Kidney (tissue), 14 donors: ENCODE results near the gene MTERF4. TPM values are rescaled to one million over a fixed set of nuclear protein-coding genes. Genes with fewer than 3 reads are reported as not detected.

Experiments
- DNase-seq, 5 donors: peaks; one replicate each; pipeline ENCODE4 v3.0.0-alpha.2; 2013 to 2020
- FAIRE-seq: peaks from 2 replicates; lab custom pipeline; 2012; peaks lifted over from hg19 to GRCh38; lab: Jason Lieb, UNC
- H3K27ac ChIP-seq, 2 donors: one replicate each; pipeline ENCODE4 v1.7.0; 2013; ENCODE audit warnings: low read depth in 2 of 2, low read length in 2 of 2, inconsistent platforms in 1 of 2
- H3K27me3 ChIP-seq: one replicate; pipeline ENCODE4 v1.7.1; 2013; ENCODE audit warnings: low read length, inconsistent platforms; ENCODE audit not compliant: control insufficient read depth, insufficient read depth
- H3K36me3 ChIP-seq, 3 donors: one replicate each; pipeline versions ENCODE4 v1.7.0 to v1.7.1; 2013; ENCODE audit warnings: low read length in 3 of 3, control low read depth in 1 of 3, inconsistent platforms in 1 of 3; ENCODE audit not compliant: insufficient read depth in 3 of 3, control insufficient read depth in 2 of 3
- H3K4me1 ChIP-seq, 3 donors: one replicate each; pipeline versions ENCODE4 v1.7.0 to v1.7.1; 2013; ENCODE audit warnings: low read length in 3 of 3, inconsistent platforms in 1 of 3, low read depth in 1 of 3; ENCODE audit not compliant: control insufficient read depth in 2 of 3, insufficient read depth in 2 of 3
- H3K4me3 ChIP-seq, 3 donors: one replicate each; pipeline versions ENCODE4 v1.7.0 to v1.8.1; 2013; ENCODE audit warnings: low read length in 3 of 3, control low read depth in 1 of 3, inconsistent platforms in 1 of 3
- H3K9ac ChIP-seq, 3 donors: one replicate each; pipeline versions ENCODE4 v1.7.0 to v1.7.1; 2013; ENCODE audit warnings: low read length in 3 of 3, control low read depth in 1 of 3, inconsistent platforms in 1 of 3
- H3K9me3 ChIP-seq, 3 donors: one replicate each; pipeline versions ENCODE4 v1.7.0 to v1.7.1; 2013; ENCODE audit warnings: low read length in 3 of 3, control low read depth in 1 of 3, inconsistent platforms in 1 of 3; ENCODE audit not compliant: control insufficient read depth in 2 of 3, insufficient read depth in 1 of 3
- intact Hi-C: fragments of 100-400 bp; cut with DNase I; formaldehyde crosslinking; loops from one replicate; pipeline ENCODE4 v1.11.1; 2022
- polyA plus RNA-seq: library from polyadenylated mRNA; stranded (reverse); fragments of 350-450 nt; fragmentation: Illumina TruSeq; extraction: RNeasy Lipid Tissue Mini Kit (QIAGEN cat#74804); gene quantifications from one replicate; pipeline ENCODE4 v1.2.3, GENCODE V29; 2014; ENCODE audit warnings: low read depth, low replicate concordance; ENCODE audit not compliant: insufficient read depth
- total RNA-seq: library from RNA; stranded (reverse); fragmentation: NEBNext Ultra II Directional; extraction: Animal tissue kit (Norgen Biotek cat#: 25700); gene quantifications from one replicate; pipeline ENCODE4 v1.2.1, GENCODE V29; 2021
- TF ChIP-seq, protein P1 (sequence below): IDR thresholded peaks from 3 replicates; pipeline ENCODE4 v1.5.1; 2012; ENCODE audit warnings: mild to moderate bottlenecking, moderate library complexity, borderline replicate concordance; ENCODE audit not compliant: insufficient read depth; ENCODE audit errors: extremely low read depth
- donor health status: control.
- donor health status: control.
- donor health status: control.
- donor health status: control.
- donor health status: control.
- donor health status: DM: yes; HTN: yes; CAD: no.
- donor health status: Normal renal cell carcinoma (clear cell type).

The MTERF4 gene
- total and polyA plus RNA-seq, 2 donors from 2014 or later = 24.3 to 41.5 TPM

DNA sequence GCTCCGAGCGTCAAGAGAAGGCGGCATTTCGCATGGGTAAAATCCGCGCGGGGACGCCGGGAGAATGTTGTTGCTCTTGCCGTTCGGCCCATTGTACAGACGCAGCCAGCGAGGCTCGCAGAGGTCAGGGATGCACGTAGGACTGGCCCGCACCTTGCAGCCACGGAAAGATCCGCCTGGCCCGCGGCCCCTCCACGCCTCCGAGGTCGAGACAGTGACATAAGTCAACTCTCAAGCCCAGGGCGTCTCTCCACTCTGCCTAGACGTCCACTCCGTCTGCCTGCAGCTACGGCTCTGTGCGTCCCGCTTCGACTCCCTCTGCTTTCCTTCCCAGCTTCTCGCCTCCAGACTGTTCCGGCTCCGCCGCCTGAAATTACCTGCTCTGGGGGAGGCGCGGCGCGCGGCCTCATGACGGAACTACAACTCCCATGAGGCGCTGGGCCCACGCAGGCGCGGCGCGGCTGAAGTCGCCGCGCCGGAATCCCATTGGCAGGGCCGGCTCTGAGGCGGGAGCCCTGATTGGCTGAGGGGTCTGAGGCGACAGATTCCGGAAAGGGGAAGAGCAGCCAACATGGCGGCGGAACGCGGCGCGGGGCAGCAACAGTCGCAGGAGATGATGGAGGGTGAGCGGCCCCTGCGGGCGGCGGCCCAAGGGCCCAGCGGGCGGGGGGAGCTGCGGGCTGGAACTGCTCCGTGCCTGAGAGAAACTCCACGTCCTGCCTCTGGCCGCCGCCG is 48.0 kb upstream of the MTERF4 start, which contains the start of gene PPP1R7:
PPP1R7 (plus strand) TSS at position 543 of the 735 bp plus-strand sequence; CDS start at position 572, 29 bp downstream.
- DNase-seq (peak; percentile 96 to 98 (median 98)), FAIRE-seq (no peak)
- H3K9ac ChIP-seq = peak within 1 kb of the TSS; percentile 64 to 84 (median 82)
- H3K4me1 ChIP-seq = peaks cover 0 to 19% (median 5%) of the 10 kb centered on the region in 3 donors
- peaks cover 0 to 7% (median 3%) of the 10 kb centered on the region in 3 donors for H3K36me3 ChIP-seq
- no peaks in the 10 kb centered on the region for H3K9me3 ChIP-seq
- TF ChIP-seq, protein P1, sequence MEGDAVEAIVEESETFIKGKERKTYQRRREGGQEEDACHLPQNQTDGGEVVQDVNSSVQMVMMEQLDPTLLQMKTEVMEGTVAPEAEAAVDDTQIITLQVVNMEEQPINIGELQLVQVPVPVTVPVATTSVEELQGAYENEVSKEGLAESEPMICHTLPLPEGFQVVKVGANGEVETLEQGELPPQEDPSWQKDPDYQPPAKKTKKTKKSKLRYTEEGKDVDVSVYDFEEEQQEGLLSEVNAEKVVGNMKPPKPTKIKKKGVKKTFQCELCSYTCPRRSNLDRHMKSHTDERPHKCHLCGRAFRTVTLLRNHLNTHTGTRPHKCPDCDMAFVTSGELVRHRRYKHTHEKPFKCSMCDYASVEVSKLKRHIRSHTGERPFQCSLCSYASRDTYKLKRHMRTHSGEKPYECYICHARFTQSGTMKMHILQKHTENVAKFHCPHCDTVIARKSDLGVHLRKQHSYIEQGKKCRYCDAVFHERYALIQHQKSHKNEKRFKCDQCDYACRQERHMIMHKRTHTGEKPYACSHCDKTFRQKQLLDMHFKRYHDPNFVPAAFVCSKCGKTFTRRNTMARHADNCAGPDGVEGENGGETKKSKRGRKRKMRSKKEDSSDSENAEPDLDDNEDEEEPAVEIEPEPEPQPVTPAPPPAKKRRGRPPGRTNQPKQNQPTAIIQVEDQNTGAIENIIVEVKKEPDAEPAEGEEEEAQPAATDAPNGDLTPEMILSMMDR = no peak
- H3K27ac ChIP-seq = peak within 1 kb of the TSS; percentile 27 to 45
- peak within 1 kb of the TSS; percentile 90 to 97 (median 95) for H3K4me3 ChIP-seq
- no peaks in the 10 kb centered on the region for H3K27me3 ChIP-seq
- intact Hi-C loops = no loop called here

- peaks cover 0 to 19% (median 5%) of the 10 kb centered on the region in 3 donors for H3K4me1 ChIP-seq
- no peak for DNase-seq
- no peak for FAIRE-seq
- peak overlapping the region in 1 of 3 donors; percentile 21 for H3K9ac ChIP-seq
- peak overlapping the region; percentile 90 to 97 (median 95) for H3K4me3 ChIP-seq
- TF ChIP-seq, protein P1 = no peak
- H3K9me3 ChIP-seq = no peaks in the 10 kb centered on the region
- H3K27ac ChIP-seq = peak overlapping the region in 1 of 2 donors; percentile 27
- intact Hi-C loops = no loop called here
- H3K27me3 ChIP-seq = no peaks in the 10 kb centered on the region
- peaks cover 0 to 3% (median 3%) of the 10 kb centered on the region in 3 donors for H3K36me3 ChIP-seq
Observed at GRCh38 chr2:241149675-241149924, 47.5 kb upstream of the MTERF4 start.

GRCh38 chr2:241148891-241149674 is 47.0 kb upstream of the MTERF4 start, which contains the start of gene PASK:
Gene PASK (minus strand): TSS chr2:241149472. CDS start chr2:241143032, 6,440 bp downstream.
- Histone ChIP-seq H3K9ac (peak within 1 kb of the TSS; percentile 60 to 84 (median 82)), H3K27me3 (no peaks in the 10 kb centered on the region), H3K36me3 (peaks cover 0 to 3% (median 3%) of the 10 kb centered on the region in 3 donors), H3K9me3 (no peaks in the 10 kb centered on the region), H3K27ac (peak within 1 kb of the TSS; percentile 27 to 45), H3K4me3 (peak within 1 kb of the TSS; percentile 90 to 97 (median 95)), H3K4me1 (peaks cover 0 to 19% (median 5%) of the 10 kb centered on the region in 3 donors)
- DNase-seq = peak; percentile 94 to 98 (median 97)
- TF ChIP-seq, protein P1 = no peak
- FAIRE-seq = peak; percentile 56
- intact Hi-C loops = no loop called here
